HT1080 (cell line): ENCODE data around the gene LATS1. TPM values are rescaled to one million over a fixed set of nuclear protein-coding genes. Genes with fewer than 3 reads are reported as not detected.
"Not testable (repeated sequence)": the region's sequence is repeated elsewhere in the genome, so short reads cannot be mapped to it uniquely, and the experiment has no call there.

Source experiments
- DNase-seq: peaks from one replicate; pipeline ENCODE4 v3.0.0-alpha.2; 2015; ENCODE audit warnings: low read depth
- total RNA-seq: library from RNA; depleted of rRNA; stranded (reverse); fragments of >200 nt; shearing (Covaris generic); gene quantifications from 2 replicates; pipeline ENCODE4 v1.2.3, GENCODE V29; 2014

Gene LATS1
- total RNA-seq, 1 experiment from 2014 or later = 17.9 TPM

DNA sequence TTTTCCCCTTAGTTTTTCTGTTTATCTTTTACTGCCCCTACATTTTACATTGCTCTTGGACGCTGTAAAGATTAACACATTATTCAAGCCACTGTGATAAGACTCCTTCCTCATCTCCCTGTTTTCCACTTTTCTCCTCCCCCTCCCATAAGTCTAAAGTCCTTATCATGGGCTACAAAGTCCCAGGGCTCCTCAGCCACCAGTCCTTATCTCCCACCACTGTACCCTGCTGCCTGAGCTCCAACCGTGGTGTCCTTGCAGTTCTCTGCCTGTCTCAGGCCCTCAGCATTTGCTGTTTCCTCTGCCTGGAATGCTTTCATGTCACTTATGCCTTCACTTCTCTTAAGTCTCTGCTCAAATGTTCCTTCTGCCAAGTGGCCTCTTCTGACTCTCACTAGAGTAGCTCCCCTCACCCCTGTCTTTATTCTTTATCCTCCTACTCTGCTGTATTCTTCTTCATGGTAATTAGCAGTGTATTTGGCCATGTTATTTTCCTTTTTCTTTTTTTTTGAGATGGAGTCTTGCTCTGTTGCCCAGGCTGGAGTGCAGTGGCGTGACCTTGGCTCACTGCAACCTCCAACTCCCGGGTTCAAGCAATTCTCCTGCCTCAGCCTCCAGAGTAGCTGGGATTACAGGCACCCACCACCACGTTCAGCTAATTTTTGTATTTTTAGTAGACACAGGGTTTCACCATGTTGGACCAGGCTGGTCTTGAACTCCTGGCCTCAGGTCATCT, 10.8 kb upstream of the LATS1 start:
- no peak for DNase-seq

DNA sequence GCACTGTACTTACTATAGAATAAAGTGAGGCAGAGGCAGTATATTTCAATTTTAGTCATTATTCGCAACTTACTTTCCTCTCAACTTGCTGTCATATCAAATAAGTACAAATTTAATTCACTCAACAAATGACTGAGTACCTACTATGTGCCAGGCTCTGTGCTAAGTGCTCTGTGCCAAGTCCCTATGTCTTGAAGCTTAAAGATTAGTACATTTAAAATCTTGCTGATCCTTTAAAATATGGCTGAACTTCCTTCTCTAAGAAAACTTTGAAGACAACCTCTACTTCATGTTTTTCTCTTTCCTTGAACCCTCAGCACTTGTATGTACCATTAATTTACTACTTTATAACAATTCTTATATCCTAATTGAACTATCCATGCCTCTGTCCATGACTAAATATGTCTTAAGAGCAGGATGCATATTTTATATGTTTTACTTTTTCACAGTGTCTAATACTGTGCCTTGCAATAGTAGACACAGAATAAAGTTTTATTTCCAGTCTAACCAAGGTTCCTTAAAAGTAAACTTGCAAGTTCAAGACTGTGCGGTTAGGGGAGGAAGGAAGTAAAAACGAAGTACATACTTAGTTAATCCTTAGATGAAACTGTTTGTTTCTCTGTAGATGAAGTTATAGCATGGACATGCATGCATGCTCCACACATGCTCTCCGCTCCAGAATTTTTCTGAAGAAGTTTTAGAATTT, 10.0 kb upstream of the LATS1 start:
- no peak for DNase-seq

DNA sequence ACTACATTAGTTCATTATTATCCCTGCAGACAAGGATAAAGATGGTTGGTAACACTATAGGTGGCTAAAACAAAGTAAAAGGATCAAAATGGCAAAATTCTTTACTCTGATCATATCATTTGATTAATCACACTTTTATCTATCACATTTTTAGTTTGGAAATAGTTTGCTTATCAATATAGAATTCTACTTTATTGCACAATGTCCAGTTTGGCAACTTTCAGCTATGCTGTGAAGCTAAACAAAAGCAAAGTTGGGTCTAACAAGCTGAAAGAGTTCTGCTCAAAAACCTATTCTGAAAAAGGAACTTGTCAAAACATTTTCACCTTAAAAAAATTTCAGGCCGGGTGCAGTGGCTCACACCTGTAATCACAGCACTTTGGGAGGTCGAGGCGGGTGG, 7.9 kb upstream of the LATS1 start:
- no peak for DNase-seq

DNA sequence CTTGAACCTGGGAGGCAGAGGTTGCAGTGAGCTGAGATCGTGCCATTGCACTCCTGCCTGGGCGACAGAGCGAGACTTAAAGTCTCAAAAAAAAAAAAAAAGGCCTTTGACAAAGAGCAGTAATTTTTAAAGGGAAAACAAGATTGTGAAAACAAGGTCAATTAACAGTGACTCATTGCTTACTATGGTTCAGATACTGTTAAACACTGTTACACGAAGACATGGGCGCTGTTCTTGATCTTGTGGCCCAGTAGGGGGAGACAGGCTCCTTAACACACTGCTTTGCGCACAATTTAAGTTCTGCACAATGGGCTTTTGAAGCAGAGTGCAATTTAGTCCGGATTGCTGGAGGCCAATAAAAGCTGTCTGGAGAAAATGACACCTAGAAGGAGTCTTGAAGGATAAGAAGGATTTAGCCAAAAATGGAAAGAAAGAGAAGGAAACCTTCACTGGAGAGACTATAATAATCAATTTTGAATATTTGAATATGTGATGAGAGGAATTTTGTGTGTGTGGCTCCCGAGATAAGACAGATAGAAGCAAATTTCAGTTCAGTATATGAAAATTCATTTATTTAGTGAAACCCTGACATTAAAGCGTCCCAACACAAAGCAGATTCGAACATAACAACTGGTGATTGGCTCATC, 6.0 kb upstream of the LATS1 start:
- peak; percentile 45 for DNase-seq

DNA sequence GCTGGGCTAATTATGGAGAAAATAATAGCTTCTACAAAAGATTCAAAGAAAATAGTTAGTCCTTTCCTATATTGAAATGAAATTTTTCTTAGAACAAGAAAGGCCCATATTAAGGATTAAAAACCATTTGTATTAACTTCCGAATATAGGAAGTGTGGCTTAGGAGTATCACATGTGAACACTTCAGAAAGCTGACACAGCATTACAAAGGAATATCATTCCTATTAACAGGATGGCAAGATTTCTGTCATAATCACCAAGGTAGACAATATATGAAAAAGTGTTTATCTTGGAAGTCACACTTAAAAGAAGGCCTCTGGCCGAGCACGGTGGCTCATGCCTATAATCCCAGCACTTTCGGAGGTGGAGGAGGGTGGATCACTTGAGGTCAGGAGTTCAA, 5.4 kb upstream of the LATS1 start:
- DNase-seq = no peak

DNA sequence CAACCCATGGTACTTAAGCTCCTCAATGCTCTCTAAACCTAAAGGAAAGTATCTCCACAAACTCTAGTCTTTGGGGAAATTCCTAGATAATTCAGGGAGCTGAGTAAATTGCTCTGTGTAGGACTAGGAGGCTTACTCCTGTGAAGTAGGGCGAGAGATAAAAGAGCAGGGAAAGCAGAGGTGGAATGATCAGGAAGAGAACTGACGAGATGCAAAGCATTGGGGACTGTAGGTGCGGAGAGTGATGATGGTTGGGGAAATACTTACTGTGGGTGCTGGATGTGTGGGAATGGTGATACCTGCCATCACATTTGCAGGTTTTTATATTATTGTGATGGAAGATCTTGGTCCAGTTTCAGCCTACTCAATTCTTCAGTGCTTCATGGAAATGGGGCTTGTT, 1.6 kb upstream of the LATS1 start:
- DNase-seq = no peak

DNA sequence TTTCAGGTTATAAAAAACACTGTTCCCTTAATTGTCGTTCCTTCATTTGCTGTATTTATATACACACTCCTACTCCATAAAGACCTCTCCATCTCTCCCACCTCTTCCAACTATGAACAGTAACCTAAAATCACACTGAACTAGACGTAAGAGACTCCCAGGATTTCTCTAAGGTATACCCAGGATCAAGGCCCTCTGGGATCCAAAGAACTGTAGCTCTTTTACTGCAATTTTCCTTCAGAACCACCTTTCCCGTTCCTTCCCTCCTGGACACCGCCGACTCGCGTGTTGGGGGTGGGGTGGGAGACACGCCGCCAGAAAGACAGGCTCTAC, 680 bp downstream of the LATS1 start:
- no peak for DNase-seq

DNA sequence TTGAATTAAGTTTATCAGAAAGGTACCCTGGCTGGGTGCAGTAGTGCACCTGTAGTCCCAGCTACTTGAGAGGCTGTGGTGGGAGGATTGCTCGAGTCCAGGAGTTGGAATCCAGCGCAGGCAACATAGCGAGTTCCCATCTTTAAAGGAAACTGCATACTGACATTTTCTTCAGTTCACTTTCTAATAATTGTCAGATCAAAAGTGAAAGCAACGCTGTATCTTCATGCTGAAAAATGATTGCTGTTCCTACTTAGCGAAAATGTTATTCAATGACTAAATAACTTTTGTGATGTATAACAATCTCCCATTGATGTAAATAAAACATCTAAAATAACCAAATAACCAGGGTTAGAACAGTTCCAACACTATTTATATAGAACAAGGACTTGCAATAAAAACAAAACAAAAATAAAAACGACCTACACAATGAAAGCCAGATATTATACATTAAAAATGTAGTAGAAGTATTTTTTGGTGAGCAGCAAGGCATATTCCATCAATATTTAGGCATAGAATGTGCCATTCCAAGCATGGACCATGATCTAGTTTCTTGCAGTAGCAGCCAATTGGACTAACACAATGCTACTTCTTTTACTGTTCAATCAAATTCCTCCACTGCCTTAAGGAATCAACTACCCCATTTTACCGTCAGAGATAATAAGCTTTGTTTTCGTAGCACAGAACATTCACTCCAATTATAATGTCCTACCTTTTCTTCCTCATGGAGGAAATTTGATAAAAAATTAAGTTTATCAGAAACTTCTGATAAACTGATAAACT, 1.5 kb downstream of the LATS1 start:
- peak; percentile 24 for DNase-seq

DNA sequence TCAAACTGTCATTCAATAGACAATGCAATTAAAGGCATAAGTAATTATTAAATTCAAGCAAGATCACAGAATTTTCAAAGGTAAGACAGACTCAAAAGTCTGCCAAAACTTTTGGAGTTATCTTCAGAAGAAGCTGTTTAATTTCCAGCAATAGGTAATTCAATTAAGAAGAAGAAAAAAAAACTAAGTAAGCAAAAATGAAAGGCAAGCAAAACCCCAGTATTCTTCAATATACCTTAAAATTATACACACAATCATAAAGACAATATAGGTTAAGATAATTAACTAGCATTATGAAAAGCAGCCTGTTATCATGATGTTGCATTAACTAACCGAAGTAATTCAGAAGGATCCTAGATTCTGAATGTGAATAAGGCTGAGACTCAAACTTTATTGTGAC, 3.5 kb downstream of the LATS1 start:
- DNase-seq = no peak

DNA sequence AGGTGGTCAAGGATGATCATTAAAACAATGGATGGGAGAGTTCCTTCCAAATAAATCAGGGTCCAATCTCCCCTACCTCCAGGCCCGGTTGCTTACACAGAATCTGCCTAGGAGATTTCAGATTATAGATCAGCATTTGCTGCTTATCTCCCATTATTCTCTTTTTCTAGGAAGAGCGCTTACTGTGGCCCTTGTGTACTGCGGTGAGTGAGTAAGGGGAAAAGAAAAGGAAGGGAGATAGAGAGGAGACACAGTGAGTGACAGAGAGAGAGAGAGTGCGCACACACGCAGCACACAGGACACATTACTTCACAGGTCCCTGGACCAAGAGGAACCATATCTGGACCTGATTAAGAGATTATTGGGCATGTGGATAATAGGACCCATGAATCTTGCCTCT, 6.2 kb downstream of the LATS1 start:
- DNase-seq = no peak

DNA sequence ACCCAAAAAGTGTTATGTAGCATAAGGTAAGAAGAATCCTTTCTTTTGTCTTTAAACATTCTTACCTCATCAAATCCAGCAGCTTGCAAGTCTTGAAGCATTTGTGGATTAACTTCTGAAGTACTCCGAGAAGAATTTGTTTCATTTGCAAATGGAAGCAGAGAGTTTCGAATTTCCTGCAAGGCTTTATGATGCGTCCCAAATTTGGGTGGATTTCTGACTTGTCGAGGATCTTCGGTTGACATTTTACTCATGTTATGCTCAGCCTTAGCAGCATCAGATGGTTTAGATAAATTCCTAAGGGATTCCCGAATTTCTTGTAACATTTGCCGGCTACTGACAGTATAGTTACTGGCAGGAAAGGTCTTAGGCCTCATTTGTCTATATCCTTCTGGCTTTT, 16.2 kb downstream of the LATS1 start:
- no peak for DNase-seq

DNA sequence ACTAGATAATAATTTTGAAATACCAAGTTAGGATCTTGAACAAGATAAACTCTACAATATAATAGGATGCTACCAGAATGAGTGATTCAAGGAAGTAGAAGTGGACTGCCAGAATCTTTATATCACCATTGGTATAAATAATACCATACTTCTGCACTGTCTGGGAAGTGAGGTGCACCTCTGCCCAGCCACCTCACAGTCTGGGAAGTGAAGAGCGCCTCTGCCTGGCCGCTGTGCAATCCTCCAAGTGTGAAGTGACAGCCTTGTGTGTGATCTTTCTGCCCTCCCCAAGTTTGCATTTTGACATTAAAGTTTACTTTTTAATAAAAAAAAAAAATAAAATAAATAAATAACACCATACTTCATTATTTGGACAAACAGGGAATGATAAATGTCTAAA, 18.8 kb downstream of the LATS1 start:
- DNase-seq = no peak

DNA sequence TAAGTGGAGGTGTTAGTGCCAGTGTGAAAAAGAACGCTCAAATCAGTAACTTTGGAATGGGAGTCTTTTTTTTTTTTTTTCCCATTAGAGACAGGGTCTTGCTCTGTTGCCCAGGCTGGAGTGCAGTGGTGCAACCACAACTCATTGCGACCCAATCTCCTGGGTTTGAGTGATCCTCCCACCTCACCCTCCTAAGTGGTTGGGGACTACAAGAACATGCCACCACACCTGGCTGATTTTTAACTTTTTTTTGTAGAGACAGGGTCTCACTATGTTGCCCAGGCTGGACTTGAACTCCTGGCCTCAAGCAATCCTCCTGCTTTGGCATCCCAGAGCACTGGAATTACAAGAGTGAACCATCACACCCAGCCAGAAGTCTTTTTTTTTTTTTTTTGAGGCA, 19.7 kb downstream of the LATS1 start:
- DNase-seq = no peak

DNA sequence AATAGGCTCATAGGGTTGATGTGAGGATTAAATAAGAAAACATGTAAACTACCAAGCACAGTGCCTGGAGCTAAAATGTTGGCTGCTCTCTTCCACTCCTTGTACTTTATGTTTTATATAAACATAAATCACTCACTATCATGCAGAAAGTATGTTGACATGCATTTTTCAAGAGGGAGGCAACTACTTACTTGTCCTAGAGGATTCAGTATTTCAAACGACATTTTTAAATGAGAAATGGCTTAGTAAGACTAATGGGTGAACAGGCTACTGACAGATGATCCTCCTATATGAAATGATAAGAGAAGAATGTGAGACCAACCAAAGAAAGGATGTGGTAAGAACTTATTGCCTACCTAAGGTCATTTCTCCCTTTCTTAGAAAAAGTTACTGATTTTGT, 21.0 kb downstream of the LATS1 start:
- DNase-seq = no peak

DNA sequence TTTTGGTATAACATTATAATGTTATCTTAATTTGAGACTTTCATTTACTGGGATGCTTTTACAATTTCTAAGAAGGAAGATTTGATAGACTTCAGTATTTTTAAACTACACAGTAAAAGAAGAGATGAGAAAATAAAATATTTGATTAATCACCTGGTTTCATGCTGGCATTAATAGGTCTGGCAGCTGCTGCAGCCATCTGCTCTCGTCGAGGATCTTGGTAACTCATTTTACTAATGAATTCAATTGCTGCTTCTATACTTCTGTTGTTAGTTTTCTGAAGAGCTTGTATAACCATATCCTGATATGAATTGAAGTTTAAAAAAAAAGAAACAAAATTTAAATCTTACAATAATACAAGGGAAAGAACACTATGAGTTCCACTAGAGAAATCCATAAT, 23.0 kb downstream of the LATS1 start:
- DNase-seq = no peak

DNA sequence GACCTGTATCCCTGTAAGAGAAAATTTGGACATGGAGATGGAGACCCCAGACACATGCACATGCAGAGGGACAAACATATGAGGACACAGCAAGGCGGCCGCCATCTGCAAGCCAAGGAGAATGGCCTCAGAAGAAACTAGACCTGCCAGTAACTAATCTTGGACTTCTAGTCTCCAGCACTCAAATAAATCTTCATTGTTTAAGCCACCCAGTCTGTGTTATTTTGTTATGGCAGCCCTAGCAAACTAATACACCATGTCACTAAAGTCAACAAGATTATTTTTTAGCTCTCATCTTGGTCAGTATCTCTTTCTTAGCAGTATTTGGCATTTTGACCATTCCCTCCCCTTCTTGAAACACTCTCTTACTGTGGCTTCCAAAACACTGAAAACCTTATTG, 26.7 kb downstream of the LATS1 start:
- no peak for DNase-seq

DNA sequence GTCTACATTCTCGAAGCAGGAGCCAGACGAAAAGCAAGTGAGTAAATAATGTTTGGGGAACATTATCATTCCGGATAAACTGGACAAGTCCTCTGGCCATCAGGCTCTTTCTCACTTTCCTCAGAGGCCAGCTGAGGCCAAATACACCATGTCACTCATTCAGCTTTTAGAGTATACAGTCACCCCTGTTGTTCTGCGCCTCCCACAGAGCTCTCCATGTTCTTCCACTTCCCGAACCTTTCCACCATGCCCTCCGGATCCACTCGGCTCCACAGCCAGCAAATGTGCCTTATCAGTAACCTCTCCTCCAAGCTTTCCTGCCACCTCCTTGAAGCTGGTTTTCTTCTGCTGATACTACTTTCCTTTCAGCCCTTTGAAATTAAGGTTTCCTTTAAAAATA, 31.7 kb downstream of the LATS1 start:
- no peak for DNase-seq

DNA sequence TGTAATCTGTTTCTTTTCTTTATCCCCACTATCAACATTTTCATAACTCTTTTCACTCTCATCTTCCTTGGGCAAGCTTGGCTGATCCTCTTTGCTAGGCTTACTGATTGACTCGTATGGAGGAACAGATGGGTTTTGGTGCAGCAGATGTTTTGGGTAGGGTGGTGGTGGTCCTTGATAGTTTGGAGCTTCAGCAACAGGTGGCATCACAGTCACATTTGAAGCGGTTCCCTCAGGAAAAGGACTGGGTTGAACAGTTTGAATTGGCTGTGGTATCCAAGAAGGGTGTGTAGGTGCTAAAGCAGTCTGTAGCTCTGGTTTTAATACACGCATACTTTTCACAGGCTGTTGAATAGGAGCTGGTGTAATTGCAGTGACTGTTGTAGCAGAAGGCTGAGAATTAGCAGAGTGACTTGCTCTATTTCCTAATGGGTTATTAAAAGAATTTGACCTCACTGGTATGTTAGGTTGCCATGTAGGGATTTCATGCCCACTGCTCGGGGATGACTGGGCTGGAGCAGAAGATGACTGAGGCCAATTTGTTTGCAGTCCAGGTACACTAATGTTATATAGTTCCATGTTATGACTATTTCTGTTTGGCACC, 34.5 kb downstream of the LATS1 start:
- DNase-seq = no peak

DNA sequence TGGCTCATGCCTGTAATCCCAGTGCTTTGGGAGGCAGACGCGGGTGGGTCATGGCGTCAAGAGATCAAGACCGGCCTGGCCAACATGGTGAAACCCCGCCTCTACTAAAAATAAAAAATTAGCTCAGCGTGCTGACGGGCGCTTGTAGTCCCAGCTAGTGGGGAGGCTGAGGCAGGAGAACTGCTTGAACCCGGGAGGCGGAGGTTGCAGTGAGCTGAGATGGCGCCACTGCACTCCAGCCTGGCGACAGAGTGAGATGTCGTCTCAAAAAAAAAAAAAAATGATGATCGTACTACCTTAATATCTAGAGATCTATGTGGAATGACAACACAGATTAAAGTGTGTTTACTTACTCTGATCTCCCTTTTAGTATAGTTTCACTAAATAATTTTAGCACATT, 36.1 kb downstream of the LATS1 start:
- not testable (repeated sequence) for DNase-seq

DNA sequence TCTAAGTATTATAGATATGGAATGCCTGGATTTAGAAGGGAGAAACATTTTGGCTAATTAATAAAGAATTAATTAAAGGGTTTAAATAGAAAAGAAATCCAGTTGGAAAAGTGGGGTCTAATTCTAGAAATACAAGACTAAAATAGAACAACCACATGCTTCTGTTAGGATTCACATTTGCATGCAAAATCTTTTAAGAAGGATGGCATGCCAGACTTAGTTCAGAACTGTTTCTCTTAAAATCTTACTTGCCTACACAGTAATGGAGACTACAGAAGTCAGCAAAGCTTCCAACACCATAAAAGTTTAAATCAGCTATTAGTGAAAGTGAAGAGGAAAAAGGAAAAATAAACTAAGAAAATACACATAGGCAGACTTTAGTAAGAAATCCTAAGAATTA, 36.7 kb downstream of the LATS1 start:
- DNase-seq = no peak

DNA sequence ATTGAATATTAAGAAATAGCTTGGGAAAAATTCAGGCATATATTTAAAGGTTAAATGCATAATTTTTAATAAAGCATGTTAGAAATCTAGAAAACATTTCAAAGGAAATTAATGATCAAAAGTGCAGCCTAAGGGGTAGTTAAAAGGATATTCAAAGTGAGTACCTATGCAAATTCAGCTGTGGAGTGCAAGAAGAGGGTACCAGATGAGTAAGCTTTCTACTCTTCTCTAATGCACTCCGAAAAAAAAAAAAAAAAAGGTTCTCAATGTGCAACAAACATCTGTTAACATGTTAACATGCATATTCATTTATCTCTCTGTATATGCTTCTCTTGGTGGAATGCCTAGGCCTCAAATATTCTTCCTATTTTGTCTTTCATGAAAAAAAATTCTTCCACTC, 37.4 kb downstream of the LATS1 start:
- DNase-seq = no peak

DNA sequence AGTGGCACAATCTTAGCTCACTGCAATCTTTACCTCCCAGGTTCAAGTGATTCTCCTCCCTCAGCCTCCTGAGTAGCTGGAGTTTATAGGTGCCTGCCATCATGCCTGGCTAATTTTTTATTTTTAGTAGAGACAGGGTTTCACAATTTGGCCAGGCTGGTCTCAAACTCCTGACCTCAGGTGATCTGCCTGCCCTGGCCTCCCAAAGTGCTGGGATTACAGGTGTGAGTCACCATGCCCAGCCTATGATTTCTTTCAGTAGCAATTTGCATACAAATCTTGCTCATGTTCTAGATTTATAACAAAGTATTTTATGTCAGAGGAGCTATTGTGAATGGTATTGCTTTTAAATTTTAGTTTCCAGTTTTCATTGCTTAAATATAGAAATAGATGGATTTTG, 45.6 kb downstream of the LATS1 start:
- DNase-seq = not testable (repeated sequence)
